ENCODE data around the gene FOXN3. TPM values are rescaled to one million over a fixed set of nuclear protein-coding genes. Genes with fewer than 3 reads are reported as not detected.
A peak's percentile ranks its signal among the peaks of the same experiment; 100 is the strongest.
"Not testable (repeated sequence)": the region's sequence is repeated elsewhere in the genome, so short reads cannot be mapped to it uniquely, and the experiment has no call there.

Gene FOXN3
- total RNA-seq, 2 donors from 2014 or later: 75.3 to 104 TPM

GRCh38 chr14:89256951-89257350 is 160.1 kb downstream of the FOXN3 start:
- no peak for ATAC-seq
- peak overlapping the region in 1 of 2 donors; percentile 36 for H3K27ac Mint-ChIP-seq
- H3K9me3 Mint-ChIP-seq: no peaks in the 10 kb centered on the region
- H3K36me3 Mint-ChIP-seq: peaks cover 19 to 65% of the 10 kb centered on the region in 2 donors
- DNase-seq (ENCODE audit: low spot score in 2 of 2): no peak

GRCh38 chr14:89256283-89256682 is 160.8 kb downstream of the FOXN3 start:
- H3K9me3 Mint-ChIP-seq: no peaks in the 10 kb centered on the region
- peaks cover 19 to 67% of the 10 kb centered on the region in 2 donors for H3K36me3 Mint-ChIP-seq
- H3K27ac Mint-ChIP-seq: no peak overlapping the region
- no peak for DNase-seq (ENCODE audit: low spot score in 2 of 2)
- no peak for ATAC-seq

GRCh38 chr14:89255852-89256251 is 161.2 kb downstream of the FOXN3 start:
- Mint-ChIP-seq H3K27ac (peak overlapping the region in 1 of 2 donors; percentile 60), H3K36me3 (peaks cover 19 to 68% of the 10 kb centered on the region in 2 donors), H3K9me3 (no peaks in the 10 kb centered on the region)
- DNase-seq (ENCODE audit: low spot score in 2 of 2): no peak
- no peak for ATAC-seq

GRCh38 chr14:89255012-89255411 is 162.0 kb downstream of the FOXN3 start:
- ATAC-seq: no peak
- Mint-ChIP-seq H3K27ac (peak overlapping the region in 1 of 2 donors; percentile 79), H3K9me3 (no peaks in the 10 kb centered on the region), H3K36me3 (peaks cover 19 to 67% of the 10 kb centered on the region in 2 donors)
- no peak for DNase-seq (ENCODE audit: low spot score in 2 of 2)

- no peak for DNase-seq (ENCODE audit: low spot score in 2 of 2)
- ATAC-seq: no peak
- H3K27ac Mint-ChIP-seq: peak overlapping the region; percentile 12 to 79
- no peaks in the 10 kb centered on the region for H3K9me3 Mint-ChIP-seq
- H3K36me3 Mint-ChIP-seq: peaks cover 19 to 64% of the 10 kb centered on the region in 2 donors
These were observed 162.7 kb downstream of the FOXN3 start for GRCh38 chr14:89254166-89254909.

- Mint-ChIP-seq H3K9me3 (no peaks in the 10 kb centered on the region), H3K36me3 (peaks cover 17 to 67% of the 10 kb centered on the region in 2 donors), H3K27ac (no peak overlapping the region)
- DNase-seq (ENCODE audit: low spot score in 2 of 2) (no peak), ATAC-seq (no peak)
These were observed 164.0 kb downstream of the FOXN3 start for GRCh38 chr14:89252887-89253532.

- DNase-seq (ENCODE audit: low spot score in 2 of 2) (no peak), ATAC-seq (no peak)
- Mint-ChIP-seq H3K9me3 (no peaks in the 10 kb centered on the region), H3K27ac (peak overlapping the region; percentile 45 to 59), H3K36me3 (peaks cover 7 to 53% of the 10 kb centered on the region in 2 donors)
These were observed 166.0 kb downstream of the FOXN3 start for GRCh38 chr14:89251061-89251460.

- peak overlapping the region; percentile 45 to 59 for H3K27ac Mint-ChIP-seq
- not testable (repeated sequence) for DNase-seq (ENCODE audit: low spot score in 2 of 2); H3K9me3 Mint-ChIP-seq
- H3K36me3 Mint-ChIP-seq: peaks cover 7 to 50% of the 10 kb centered on the region in 2 donors
- peak in 1 of 2 donors; percentile 7 for ATAC-seq
These were observed 166.4 kb downstream of the FOXN3 start for GRCh38 chr14:89250655-89250975.

GRCh38 chr14:89249972-89250654 is 166.9 kb downstream of the FOXN3 start:
- Mint-ChIP-seq H3K36me3 (peaks cover 7 to 50% of the 10 kb centered on the region in 2 donors), H3K9me3 (no peaks in the 10 kb centered on the region), H3K27ac (peak overlapping the region in 1 of 2 donors; percentile 59)
- peak in 1 of 2 donors; percentile 7 for ATAC-seq
- no peak for DNase-seq (ENCODE audit: low spot score in 2 of 2)

GRCh38 chr14:89249065-89249695 is 167.9 kb downstream of the FOXN3 start:
- ATAC-seq (no peak), DNase-seq (ENCODE audit: low spot score in 2 of 2) (no peak)
- peaks cover 7 to 50% of the 10 kb centered on the region in 2 donors for H3K36me3 Mint-ChIP-seq
- H3K9me3 Mint-ChIP-seq: no peaks in the 10 kb centered on the region
- no peak overlapping the region for H3K27ac Mint-ChIP-seq

- ATAC-seq: no peak
- H3K27ac Mint-ChIP-seq: no peak overlapping the region
These were observed 168.5 kb downstream of the FOXN3 start for GRCh38 chr14:89248411-89249064.

GRCh38 chr14:89247457-89248122 is 169.4 kb downstream of the FOXN3 start:
- H3K27ac Mint-ChIP-seq: peak overlapping the region; percentile 1 to 10
- DNase-seq (ENCODE audit: low spot score in 2 of 2) (no peak), ATAC-seq (peak in 1 of 2 donors; percentile 33)
- H3K9me3 Mint-ChIP-seq: no peaks in the 10 kb centered on the region
- peaks cover 0 to 34% of the 10 kb centered on the region in 2 donors for H3K36me3 Mint-ChIP-seq

More at GRCh38 chr14:89248411-89249064, 168.5 kb downstream of the FOXN3 start:
- no peaks in the 10 kb centered on the region for H3K9me3 Mint-ChIP-seq
- peaks cover under 1 to 44% of the 10 kb centered on the region in 2 donors for H3K36me3 Mint-ChIP-seq
- no peak for DNase-seq (ENCODE audit: low spot score in 2 of 2)

GRCh38 chr14:89246290-89246689 is 170.7 kb downstream of the FOXN3 start:
- Mint-ChIP-seq H3K27ac (no peak overlapping the region), H3K36me3 (peaks cover 0 to 32% of the 10 kb centered on the region in 2 donors), H3K9me3 (no peaks in the 10 kb centered on the region)
- ATAC-seq (no peak), DNase-seq (ENCODE audit: low spot score in 2 of 2) (no peak)

- no peaks in the 10 kb centered on the region for H3K9me3 Mint-ChIP-seq
- DNase-seq (ENCODE audit: low spot score in 2 of 2): no peak
- ATAC-seq: peak in 1 of 2 donors; percentile 16
- H3K27ac Mint-ChIP-seq: no peak overlapping the region
- H3K36me3 Mint-ChIP-seq: peaks cover 0 to 32% of the 10 kb centered on the region in 2 donors
These were observed 171.2 kb downstream of the FOXN3 start for GRCh38 chr14:89245802-89246201.

GRCh38 chr14:89244720-89245119 is 172.3 kb downstream of the FOXN3 start:
- no peak for ATAC-seq
- no peak for DNase-seq (ENCODE audit: low spot score in 2 of 2)
- Mint-ChIP-seq H3K27ac (no peak overlapping the region), H3K9me3 (no peaks in the 10 kb centered on the region), H3K36me3 (peaks cover 0 to 31% of the 10 kb centered on the region in 2 donors)

GRCh38 chr14:89243741-89244140 is 173.3 kb downstream of the FOXN3 start:
- Mint-ChIP-seq H3K27ac (no peak overlapping the region), H3K9me3 (no peaks in the 10 kb centered on the region), H3K36me3 (peaks cover 0 to 38% of the 10 kb centered on the region in 2 donors)
- ATAC-seq: no peak
- no peak for DNase-seq (ENCODE audit: low spot score in 2 of 2)

Measured in activated naive CD4-positive, alpha-beta T cell treated with anti-CD3 and anti-CD28 coated beads, Interleukin-2, amount 50 U/mL, for 72 hours (primary cell).